Cardiac fibroblast (primary cell): ENCODE measurements around the gene THADA.

Experiments used
- DNase-seq, 2 donors: peaks; one replicate each; pipeline versions ENCODE4 v3.0.0 to v3.0.0-alpha.2; 2010; ENCODE audit warnings: low read depth in 2 of 2
- H3K4me3 ChIP-seq, 2 donors: replicated peaks in 1 of 2; 1 replicate in 1 of 2; 2 replicates in 1 of 2; pipeline ENCODE4 v1.5.1; 2011; ENCODE audit warnings: low read depth in 2 of 2, low read length in 2 of 2, mild to moderate bottlenecking in 2 of 2, moderate library complexity in 1 of 2
- CTCF ChIP-seq: IDR thresholded peaks from one replicate; pipeline ENCODE4 v1.5.1; 2011; ENCODE audit warnings: low read depth, mild to moderate bottlenecking, low read length, inconsistent platforms

THADA gene

GRCh38 chr2:43513216-43513615 is 82.6 kb downstream of the THADA start:
- no peak for TF ChIP-seq CTCF
- H3K4me3 ChIP-seq = no peak overlapping the region
- DNase-seq = peak in 1 of 2 donors; percentile 15

GRCh38 chr2:43511199-43511598 is 84.6 kb downstream of the THADA start:
- no peak overlapping the region for H3K4me3 ChIP-seq
- DNase-seq = no peak
- no peak for TF ChIP-seq CTCF

GRCh38 chr2:43509886-43510285 is 86.0 kb downstream of the THADA start:
- no peak for DNase-seq
- no peak overlapping the region for H3K4me3 ChIP-seq
- no peak for TF ChIP-seq CTCF

- TF ChIP-seq CTCF = no peak
- H3K4me3 ChIP-seq = no peak overlapping the region
- DNase-seq = no peak
Observed at GRCh38 chr2:43508209-43508608, 87.6 kb downstream of the THADA start.

GRCh38 chr2:43507137-43507536 is 88.7 kb downstream of the THADA start:
- H3K4me3 ChIP-seq = no peak overlapping the region
- TF ChIP-seq CTCF = no peak
- DNase-seq = no peak

GRCh38 chr2:43495727-43496126 is 100.1 kb downstream of the THADA start:
- DNase-seq = peak; percentile 65 to 71
- no peak overlapping the region for H3K4me3 ChIP-seq
- TF ChIP-seq CTCF = no peak

GRCh38 chr2:43493954-43494353 is 101.9 kb downstream of the THADA start:
- TF ChIP-seq CTCF = no peak
- H3K4me3 ChIP-seq = no peak overlapping the region
- no peak for DNase-seq
